Skin epidermis (tissue), 12 donors: Measurements from ENCODE around the gene BRMS1L.

ENCODE experiments used
- H3K27ac ChIP-seq, 21 experiments: fragments of 200-600 bp; sonication (generic) in 11 of 21; one replicate each; pipeline ENCODE4 v1.5.0; 2020; ENCODE audit warnings: mild to moderate bottlenecking in 3 of 21, inconsistent platforms in 2 of 21, moderate library complexity in 2 of 21
- H3K4me3 ChIP-seq, 7 experiments: fragments of 200-600 bp; sonication (generic) in 2 of 7; one replicate each; pipeline ENCODE4 v1.5.0; 2020; ENCODE audit warnings: inconsistent platforms in 2 of 7, mild to moderate bottlenecking in 2 of 7, moderate library complexity in 1 of 7

The BRMS1L gene

GRCh38 chr14:35858521-35859209 lies 32.5 kb downstream of the BRMS1L start:
- Histone ChIP-seq H3K27ac (no peak overlapping the region), H3K4me3 (no peak overlapping the region)

- H3K27ac ChIP-seq, result no peak overlapping the region
- no peak overlapping the region for H3K4me3 ChIP-seq
These were observed 35.2 kb downstream of the BRMS1L start for GRCh38 chr14:35861204-35861868.

GRCh38 chr14:35865611-35866324 lies 39.6 kb downstream of the BRMS1L start:
- Histone ChIP-seq H3K27ac (no peak overlapping the region), H3K4me3 (no peak overlapping the region)

GRCh38 chr14:35866595-35867279 lies 40.6 kb downstream of the BRMS1L start:
- peak overlapping the region in 1 of 21 experiments; percentile 9 for H3K27ac ChIP-seq
- H3K4me3 ChIP-seq, result no peak overlapping the region

- H3K27ac ChIP-seq, result no peak overlapping the region
- H3K4me3 ChIP-seq, result no peak overlapping the region
These were observed 41.1 kb downstream of the BRMS1L start for GRCh38 chr14:35867280-35867629.

GRCh38 chr14:35875296-35875695 lies 49.2 kb downstream of the BRMS1L start:
- Histone ChIP-seq H3K4me3 (no peak overlapping the region), H3K27ac (no peak overlapping the region)

GRCh38 chr14:35877276-35877675 lies 51.1 kb downstream of the BRMS1L start:
- H3K27ac ChIP-seq, result no peak overlapping the region
- no peak overlapping the region for H3K4me3 ChIP-seq

GRCh38 chr14:35878272-35879150 lies 52.4 kb downstream of the BRMS1L start:
- no peak overlapping the region for H3K4me3 ChIP-seq
- H3K27ac ChIP-seq, result peak overlapping the region in 2 of 21 experiments; percentile 1 to 33

GRCh38 chr14:35879151-35879648 lies 53.1 kb downstream of the BRMS1L start:
- Histone ChIP-seq H3K27ac (peak overlapping the region in 1 of 21 experiments; percentile 1), H3K4me3 (no peak overlapping the region)

GRCh38 chr14:35879654-35880249 lies 53.6 kb downstream of the BRMS1L start:
- H3K4me3 ChIP-seq, result no peak overlapping the region
- H3K27ac ChIP-seq, result no peak overlapping the region

GRCh38 chr14:35881280-35881679 lies 55.1 kb downstream of the BRMS1L start:
- Histone ChIP-seq H3K4me3 (no peak overlapping the region), H3K27ac (no peak overlapping the region)

- no peak overlapping the region for H3K4me3 ChIP-seq
- no peak overlapping the region for H3K27ac ChIP-seq
These were observed 57.6 kb downstream of the BRMS1L start for GRCh38 chr14:35883677-35884293.

- H3K27ac ChIP-seq, result no peak overlapping the region
- H3K4me3 ChIP-seq, result no peak overlapping the region
These were observed 64.2 kb downstream of the BRMS1L start for GRCh38 chr14:35890308-35890707.

- Histone ChIP-seq H3K4me3 (no peak overlapping the region), H3K27ac (no peak overlapping the region)
These were observed 69.1 kb downstream of the BRMS1L start for GRCh38 chr14:35895256-35895655.

- no peak overlapping the region for H3K4me3 ChIP-seq
These were observed 71.5 kb downstream of the BRMS1L start for GRCh38 chr14:35897616-35898111.

GRCh38 chr14:35898217-35898775 lies 72.2 kb downstream of the BRMS1L start:
- Histone ChIP-seq H3K4me3 (no peak overlapping the region), H3K27ac (no peak overlapping the region)

More at GRCh38 chr14:35897616-35898111, 71.5 kb downstream of the BRMS1L start:
- H3K27ac ChIP-seq, result no peak overlapping the region

GRCh38 chr14:35900741-35901140 lies 74.6 kb downstream of the BRMS1L start:
- Histone ChIP-seq H3K27ac (no peak overlapping the region), H3K4me3 (no peak overlapping the region)

GRCh38 chr14:35909665-35910064 lies 83.5 kb downstream of the BRMS1L start:
- no peak overlapping the region for H3K4me3 ChIP-seq
- H3K27ac ChIP-seq, result no peak overlapping the region
